ENCODE measurements around the gene PRKCQ. TPM values are rescaled to one million over a fixed set of nuclear protein-coding genes. Genes with fewer than 3 reads are reported as not detected.
"Not testable (repeated sequence)": the region's sequence is repeated elsewhere in the genome, so short reads cannot be mapped to it uniquely, and the experiment has no call there.

The PRKCQ gene
- total and polyA plus RNA-seq, 2 experiments from 2014 or later: 0.43 to 0.97 TPM

DNA sequence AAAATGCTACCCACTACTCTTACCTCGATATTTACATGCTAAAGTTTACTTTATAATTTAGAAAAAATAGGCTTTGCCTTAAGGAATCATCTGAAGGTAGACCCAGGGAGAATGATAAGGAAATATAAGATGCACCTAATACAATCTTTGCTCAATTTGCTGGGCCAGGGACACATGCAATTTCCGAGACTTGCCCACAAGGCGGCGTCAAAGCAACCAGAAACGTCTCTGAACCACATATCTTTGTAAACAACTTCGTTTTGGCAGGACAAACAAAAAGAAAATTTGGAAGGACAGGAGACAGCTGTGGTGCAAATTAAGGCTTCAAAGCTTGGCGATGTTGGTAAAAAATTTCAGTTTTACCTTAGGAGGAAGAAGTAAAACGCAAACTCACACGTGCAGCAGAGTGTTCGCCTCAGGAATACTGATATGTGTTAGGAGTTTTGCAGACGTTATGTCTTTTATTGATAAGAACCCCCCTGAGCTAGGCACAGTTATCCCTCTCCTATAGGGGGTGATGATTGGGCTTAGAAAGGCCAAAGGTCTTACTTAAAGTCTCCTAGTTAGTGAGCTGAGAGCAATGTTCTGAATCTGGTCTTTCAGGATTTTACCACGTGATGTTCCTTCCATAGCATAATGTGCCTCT is 134.3 kb downstream of the PRKCQ start:
- H3K9me2 ChIP-seq (replicated peaks; ENCODE audit: insufficient read depth): no peaks in the 10 kb centered on the region
- H3K27ac ChIP-seq: no peak overlapping the region
- H3K4me2 ChIP-seq: peak overlapping the region; percentile 64
- H2AFZ ChIP-seq: no peak overlapping the region
- H3K27me3 ChIP-seq: no peaks in the 10 kb centered on the region
- H4K20me1 ChIP-seq (ENCODE audit: insufficient read depth, poor library complexity, severe bottlenecking): no peaks in the 10 kb centered on the region
- 35% methylated on average over 12 of the region's 12 CpGs for WGBS (ENCODE audit: low lambda C conversion rate, missing lambda C conversion rate)
- no peaks in the 10 kb centered on the region for H3K4me1 ChIP-seq (ENCODE audit: insufficient read depth)
- H3K4me3 ChIP-seq: no peak overlapping the region
- H3K79me2 ChIP-seq: no peaks in the 10 kb centered on the region
- TF ChIP-seq EZH2 (IDR thresholded peaks at IDR 0.05; ENCODE audit: borderline replicate concordance): no peak
- no peak for TF ChIP-seq EZH2phosphoT487 (IDR thresholded peaks at IDR 0.05; ENCODE audit: low read depth, severe bottlenecking, unreplicated experiment)
- peak; percentile 74 for TF ChIP-seq CTCF (IDR thresholded peaks at IDR 0.05; ENCODE audit: poor library complexity)
- DNase-seq (ENCODE audit: low spot score): peak; percentile 35
- no peaks in the 10 kb centered on the region for H3K36me3 ChIP-seq (replicated peaks; ENCODE audit: insufficient read depth, low read depth)
- no peaks in the 10 kb centered on the region for H3K9me3 ChIP-seq (ENCODE audit: low read depth)

DNA sequence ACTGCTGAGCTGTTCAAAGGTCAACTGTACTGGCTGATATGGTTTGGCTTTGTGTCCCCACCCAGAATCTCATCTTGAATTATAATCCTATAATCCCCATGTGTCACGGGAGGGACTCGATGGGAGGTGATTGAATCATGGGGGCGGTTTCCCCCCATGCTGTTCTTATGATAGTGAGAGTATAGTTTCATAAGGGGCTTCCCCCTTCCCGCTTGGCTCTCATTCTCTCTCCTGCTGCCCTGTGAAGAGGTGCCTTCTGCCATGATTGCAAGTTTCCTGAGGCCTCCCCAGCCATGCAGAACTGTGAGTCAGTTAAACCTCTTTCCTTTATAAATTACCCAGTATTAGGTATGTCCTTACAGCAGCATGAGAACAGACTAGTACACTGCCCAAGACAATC is 140.2 kb downstream of the PRKCQ start:
- not testable (repeated sequence) for H3K27ac ChIP-seq; H2AFZ ChIP-seq; H3K4me1 ChIP-seq (ENCODE audit: insufficient read depth); H3K79me2 ChIP-seq; H3K4me3 ChIP-seq; H3K36me3 ChIP-seq (replicated peaks; ENCODE audit: insufficient read depth, low read depth); H4K20me1 ChIP-seq (ENCODE audit: insufficient read depth, poor library complexity, severe bottlenecking); H3K4me2 ChIP-seq; H3K9me3 ChIP-seq (ENCODE audit: low read depth); DNase-seq (ENCODE audit: low spot score); H3K9me2 ChIP-seq (replicated peaks; ENCODE audit: insufficient read depth); H3K27me3 ChIP-seq
- 81% methylated on average over 4 of the region's 4 CpGs for WGBS (ENCODE audit: low lambda C conversion rate, missing lambda C conversion rate)

GRCh38 chr10:6431861-6432260 is 148.2 kb downstream of the PRKCQ start:
- Histone ChIP-seq H3K9me3 (ENCODE audit: low read depth) (no peaks in the 10 kb centered on the region), H3K27me3 (no peaks in the 10 kb centered on the region), H3K27ac (no peak overlapping the region), H2AFZ (no peak overlapping the region), H3K9me2 (replicated peaks; ENCODE audit: insufficient read depth) (no peaks in the 10 kb centered on the region), H3K4me3 (no peak overlapping the region), H4K20me1 (ENCODE audit: insufficient read depth, poor library complexity, severe bottlenecking) (no peaks in the 10 kb centered on the region), H3K79me2 (no peaks in the 10 kb centered on the region), H3K36me3 (replicated peaks; ENCODE audit: insufficient read depth, low read depth) (no peaks in the 10 kb centered on the region), H3K4me2 (no peak overlapping the region), H3K4me1 (ENCODE audit: insufficient read depth) (no peaks in the 10 kb centered on the region)
- TF ChIP-seq CTCF (IDR thresholded peaks at IDR 0.05; ENCODE audit: poor library complexity) (no peak), EZH2 (IDR thresholded peaks at IDR 0.05; ENCODE audit: borderline replicate concordance) (no peak), EZH2phosphoT487 (IDR thresholded peaks at IDR 0.05; ENCODE audit: low read depth, severe bottlenecking, unreplicated experiment) (no peak)
- WGBS (ENCODE audit: low lambda C conversion rate, missing lambda C conversion rate): 52% methylated on average over 4 of the region's 4 CpGs
- no peak for DNase-seq (ENCODE audit: low spot score)

DNA sequence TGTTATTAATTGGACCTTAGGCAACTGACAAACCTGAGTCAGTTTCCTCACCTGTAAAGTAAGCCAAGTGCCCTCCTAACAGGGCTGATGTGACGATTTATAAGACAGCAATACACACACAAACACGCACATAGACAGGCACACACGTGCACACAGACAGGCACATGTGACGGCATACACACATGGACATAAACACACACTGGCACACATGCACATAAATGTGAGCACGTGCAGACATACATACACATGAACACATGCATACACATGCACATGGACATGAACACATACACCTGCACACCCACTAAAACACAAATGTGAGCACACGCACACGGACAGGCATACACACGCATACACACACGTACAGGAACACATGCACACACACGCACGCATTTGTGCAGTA is 148.9 kb downstream of the PRKCQ start:
- Histone ChIP-seq H3K4me1 (ENCODE audit: insufficient read depth) (no peaks in the 10 kb centered on the region), H3K27ac (no peak overlapping the region), H3K9me2 (replicated peaks; ENCODE audit: insufficient read depth) (no peaks in the 10 kb centered on the region), H3K4me3 (no peak overlapping the region), H2AFZ (no peak overlapping the region), H3K27me3 (no peaks in the 10 kb centered on the region), H4K20me1 (ENCODE audit: insufficient read depth, poor library complexity, severe bottlenecking) (no peaks in the 10 kb centered on the region), H3K36me3 (replicated peaks; ENCODE audit: insufficient read depth, low read depth) (no peaks in the 10 kb centered on the region), H3K4me2 (no peak overlapping the region), H3K79me2 (no peaks in the 10 kb centered on the region), H3K9me3 (ENCODE audit: low read depth) (no peaks in the 10 kb centered on the region)
- TF ChIP-seq CTCF (IDR thresholded peaks at IDR 0.05; ENCODE audit: poor library complexity): no peak
- 91% methylated on average over 11 of the region's 11 CpGs for WGBS (ENCODE audit: low lambda C conversion rate, missing lambda C conversion rate)
- no peak for DNase-seq (ENCODE audit: low spot score)

Measured in hepatocyte (in vitro differentiated cells).